ENCODE data around the gene HAUS6.
"Not testable (repeated sequence)": the region's sequence is repeated elsewhere in the genome, so short reads cannot be mapped to it uniquely, and the experiment has no call there.

HAUS6 gene

DNA sequence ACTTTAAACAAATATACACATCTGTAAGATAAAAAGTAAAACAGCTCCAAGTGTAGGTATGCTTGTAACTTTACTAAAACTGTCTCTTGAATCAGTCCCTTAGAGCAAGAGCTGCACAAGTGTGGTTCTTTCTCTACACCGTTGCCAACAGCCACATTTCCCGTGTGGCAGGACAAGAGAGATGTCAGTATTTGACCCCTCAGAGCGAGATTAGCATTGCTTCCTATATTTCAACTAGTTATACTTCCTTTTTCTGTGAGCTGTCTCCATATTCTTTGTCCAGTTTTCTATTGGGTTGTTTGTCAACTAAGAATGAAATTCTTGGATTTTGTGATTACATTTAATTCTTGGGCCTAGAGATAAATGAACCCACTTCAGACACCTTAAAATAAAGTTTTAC is 16.5 kb upstream of the HAUS6 start:
- TF ChIP-seq CTCF (IDR thresholded peaks at IDR 0.05; ENCODE audit: control extremely low read depth, extremely low read depth, low read depth, missing control alignments) = no peak
- POLR2A ChIA-PET = no interaction called here
- CTCF ChIA-PET = interaction anchor here (0.9 to 1.4 kb wide), 3 partner anchors 15 to 55 kb away, joined by 3 to 4 read pairs (median 3); no protein-coding TSS in a partner anchor
- DNase-seq (ENCODE audit: extremely low spot score) = no peak

- DNase-seq (ENCODE audit: extremely low spot score) = no peak
- ChIA-PET CTCF (interaction anchor here (0.7 to 1.0 kb wide), 3 partner anchors 9 to 57 kb away, joined by 3 to 4 read pairs (median 3); no protein-coding TSS in a partner anchor), POLR2A (no interaction called here)
- no peak for TF ChIP-seq CTCF (IDR thresholded peaks at IDR 0.05; ENCODE audit: control extremely low read depth, extremely low read depth, low read depth, missing control alignments)
These were observed 14.5 kb upstream of the HAUS6 start for GRCh38 chr9:19117039-19117716.

- CTCF ChIA-PET = interaction anchor here (0.7 to 1.0 kb wide), 3 partner anchors 10 to 57 kb away, joined by 3 to 4 read pairs (median 3); no protein-coding TSS in a partner anchor
- DNase-seq (ENCODE audit: extremely low spot score) = no peak
- POLR2A ChIA-PET = interaction anchor here (0.7 kb wide), 1 partner anchor 1491 kb away, joined by 3 read pairs; no protein-coding TSS in a partner anchor
- no peak for TF ChIP-seq CTCF (IDR thresholded peaks at IDR 0.05; ENCODE audit: control extremely low read depth, extremely low read depth, low read depth, missing control alignments)
These were observed 13.5 kb upstream of the HAUS6 start for GRCh38 chr9:19116107-19116790.

DNA sequence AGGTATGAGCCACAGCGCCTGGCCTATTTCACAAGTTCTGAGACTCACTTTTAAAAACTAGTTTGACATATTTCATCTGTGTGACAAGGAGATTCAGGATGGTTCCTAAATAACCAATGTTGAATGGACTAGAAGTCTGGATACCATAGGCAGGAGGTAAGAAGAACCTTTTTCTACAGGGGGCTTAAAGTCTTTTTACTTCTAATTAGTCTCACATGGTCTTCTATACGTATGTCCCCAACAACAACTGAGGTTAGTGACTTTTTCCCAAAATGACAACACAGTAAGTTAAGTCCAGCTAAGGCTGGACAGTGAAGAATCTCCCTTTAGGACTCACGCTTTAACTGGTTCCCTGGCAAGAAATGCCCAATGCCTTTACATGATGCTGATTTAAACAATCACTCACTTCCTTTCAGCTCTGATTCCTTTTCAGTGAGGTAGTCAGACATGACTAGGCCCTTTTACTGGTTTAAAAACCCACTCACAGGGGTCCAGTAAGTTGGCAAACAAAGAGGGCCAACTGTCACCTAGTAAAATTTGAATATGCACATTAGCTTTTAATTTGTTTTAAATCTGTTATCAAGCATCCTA is 12.1 kb upstream of the HAUS6 start:
- ChIA-PET POLR2A (interaction anchor here (0.7 kb wide), 1 partner anchor 60 kb away, joined by 4 read pairs; no protein-coding TSS in a partner anchor), CTCF (interaction anchor here (1.2 to 1.3 kb wide), 3 partner anchors 10 to 29 kb away, joined by 3 read pairs; no protein-coding TSS in a partner anchor)
- TF ChIP-seq CTCF (IDR thresholded peaks at IDR 0.05; ENCODE audit: control extremely low read depth, extremely low read depth, low read depth, missing control alignments) = no peak
- DNase-seq (ENCODE audit: extremely low spot score) = no peak

DNA sequence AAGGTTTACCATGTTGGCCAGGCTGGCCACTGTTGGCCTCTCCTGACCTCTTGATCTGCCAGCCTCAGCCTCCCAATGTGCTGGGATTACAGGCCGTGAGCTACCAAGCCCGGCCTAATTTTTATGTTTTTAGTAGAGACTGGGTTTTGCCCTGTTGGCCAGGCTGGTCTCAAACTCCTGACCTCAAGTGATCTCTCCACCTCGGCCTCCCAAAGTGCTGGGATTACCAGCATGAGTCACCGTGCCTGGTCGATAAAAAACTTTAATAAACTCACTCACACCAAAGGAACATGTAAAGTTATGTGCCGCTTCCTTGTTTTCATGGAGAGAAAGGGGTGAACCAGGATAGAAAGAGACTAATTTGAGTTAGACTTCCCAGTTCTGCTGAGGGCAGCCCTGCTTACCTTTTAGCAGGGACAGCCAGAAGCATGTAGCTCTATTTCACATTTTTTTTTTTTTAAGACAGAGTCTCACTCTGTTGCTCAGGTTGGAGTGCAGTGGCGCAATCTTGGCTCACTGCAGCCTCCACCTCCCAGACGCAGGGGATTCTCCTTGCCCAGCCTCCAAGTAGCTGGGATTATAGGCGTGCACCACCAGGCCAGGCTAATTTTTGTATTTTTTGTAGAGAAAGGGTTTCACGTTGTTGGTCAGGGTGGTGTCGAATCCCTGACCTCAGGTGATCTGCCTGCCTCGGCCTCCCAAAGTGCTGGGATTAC is 11.4 kb upstream of the HAUS6 start:
- DNase-seq (ENCODE audit: extremely low spot score) = no peak
- ChIA-PET POLR2A (interaction anchor here (0.7 to 1.2 kb wide), 3 partner anchors 28 to 60 kb away, joined by 3 to 4 read pairs (median 4); no protein-coding TSS in a partner anchor), CTCF (interaction anchor here (1.2 to 1.3 kb wide), 4 partner anchors 10 to 60 kb away, joined by 3 read pairs; no protein-coding TSS in a partner anchor)
- no peak for TF ChIP-seq CTCF (IDR thresholded peaks at IDR 0.05; ENCODE audit: control extremely low read depth, extremely low read depth, low read depth, missing control alignments)

DNA sequence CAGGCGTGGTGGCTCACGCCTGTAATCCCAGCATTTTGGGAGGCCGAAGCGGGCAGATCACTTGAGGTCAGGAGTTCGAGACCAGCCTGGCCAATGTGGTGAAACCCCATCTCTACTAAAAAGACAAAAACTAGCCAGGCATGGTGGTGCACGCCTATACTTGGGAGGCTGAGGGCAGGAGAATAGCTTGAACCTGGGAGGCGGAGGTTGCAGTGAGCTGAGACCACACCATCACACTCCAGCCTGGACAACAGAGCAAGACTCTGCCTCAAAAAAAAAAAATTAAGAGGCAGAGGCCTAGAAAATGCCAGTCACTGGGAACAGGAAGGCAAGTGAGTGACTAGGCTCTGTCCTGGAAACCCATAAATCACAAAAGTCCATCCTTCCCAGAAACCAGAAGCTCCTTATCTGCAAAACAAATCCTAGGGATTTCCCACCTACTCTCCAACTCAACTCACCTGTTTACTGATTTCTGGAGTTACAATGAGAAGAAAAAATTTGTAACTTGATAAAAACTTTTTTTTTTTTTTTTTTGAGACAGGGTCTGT is 10.4 kb upstream of the HAUS6 start:
- ChIA-PET CTCF (interaction anchor here (1.2 to 1.7 kb wide), 3 partner anchors 10 to 61 kb away, joined by 3 to 5 read pairs (median 3); no protein-coding TSS in a partner anchor), POLR2A (interaction anchor here (0.6 to 1.2 kb wide), 6 partner anchors 8 to 258 kb away, joined by 3 to 6 read pairs (median 4); no protein-coding TSS in a partner anchor)
- DNase-seq (ENCODE audit: extremely low spot score) = not testable (repeated sequence)

All from GM10248 (cell line).